Cardiac septum (tissue), 1 donor: ENCODE measurements around the gene DIAPH2. TPM values are rescaled to one million over a fixed set of nuclear protein-coding genes. Genes with fewer than 3 reads are reported as not detected.
"Not testable (repeated sequence)": the region's sequence is repeated elsewhere in the genome, so short reads cannot be mapped to it uniquely, and the experiment has no call there.

Source experiments
- DNase-seq: peaks from one replicate; pipeline ENCODE4 v3.0.0-alpha.2; 2020; ENCODE audit warnings: low spot score
- intact Hi-C: fragments of 100-400 bp; cut with DNase I; formaldehyde crosslinking; loops from one replicate; pipeline ENCODE4 v1.14.0; 2022
- total RNA-seq: library from RNA; stranded (reverse); fragmentation: NEBNext Ultra II Directional; extraction: Animal tissue kit (Norgen Biotek cat#: 25700); gene quantifications from one replicate; pipeline ENCODE4 v1.2.1, GENCODE V29; 2021
- donor health status: DM: no; HTN: no; CAD: no.

The DIAPH2 gene
- total RNA-seq, 1 donor from 2014 or later, result 13.5 TPM

DNA sequence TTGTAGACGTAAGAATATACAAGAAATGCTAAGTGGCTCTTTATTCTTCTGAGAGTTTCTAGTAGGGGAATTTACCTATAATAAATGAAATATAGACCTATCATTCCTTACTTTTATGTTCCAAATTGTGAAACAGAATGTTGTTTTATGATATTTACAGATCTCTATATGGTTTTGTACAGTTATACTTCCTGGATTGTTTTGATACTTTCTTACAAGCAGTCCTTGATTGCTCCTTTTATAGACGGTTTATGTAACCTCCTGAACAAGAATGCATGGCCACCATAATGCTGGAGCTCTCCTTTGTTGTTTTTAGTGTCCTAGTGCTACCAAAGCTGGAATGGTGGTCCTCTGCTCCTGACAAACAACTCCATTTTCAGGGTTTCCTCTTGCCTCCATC lies 107.4 kb downstream of the DIAPH2 start:
- DNase-seq, result no peak
- intact Hi-C loops, result no loop called here

DNA sequence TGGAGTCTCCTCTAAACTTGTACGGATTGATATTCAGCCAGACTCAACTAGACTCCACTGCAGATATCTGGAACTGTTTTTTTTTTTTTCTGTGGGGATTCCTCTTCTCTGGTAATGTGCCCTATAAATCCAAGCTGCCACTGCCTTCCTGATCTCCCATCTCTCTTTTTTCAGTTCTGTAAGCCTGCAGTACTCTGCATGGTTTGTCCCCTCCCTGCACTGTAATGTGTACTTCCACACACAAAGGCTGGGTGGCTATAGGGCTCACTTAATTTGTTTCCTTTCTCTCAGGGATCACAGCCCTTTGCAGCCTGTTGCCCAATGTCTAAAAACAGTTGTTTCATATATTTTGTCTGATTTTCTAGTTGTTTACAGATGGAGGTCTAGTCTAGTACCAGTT lies 114.3 kb downstream of the DIAPH2 start:
- intact Hi-C loops, result no loop called here
- DNase-seq, result no peak

- intact Hi-C loops, result no loop called here
- DNase-seq, result no peak
Measured at GRCh38 chrX:96807318-96807717, 122.7 kb downstream of the DIAPH2 start.

DNA sequence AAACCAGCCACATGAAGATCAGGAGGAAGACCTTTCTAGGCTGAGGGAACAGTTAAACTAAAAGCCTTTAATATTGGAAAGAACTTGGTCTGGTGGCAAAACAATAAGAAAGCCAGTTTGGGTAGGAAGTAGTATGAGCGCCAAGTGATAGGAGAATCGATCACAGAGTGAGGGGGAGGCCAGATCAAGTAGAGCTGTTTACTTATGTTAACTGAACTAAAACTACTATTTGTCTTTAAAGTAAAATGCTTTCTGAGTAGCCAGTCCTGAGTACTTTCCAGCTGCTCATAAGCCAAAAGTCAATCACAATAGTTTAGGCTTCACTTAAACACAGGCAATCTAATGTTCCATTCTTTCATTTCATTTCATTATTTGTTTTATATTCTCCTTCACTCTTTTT lies 136.3 kb downstream of the DIAPH2 start:
- no peak for DNase-seq
- intact Hi-C loops, result no loop called here

GRCh38 chrX:96824166-96824565 lies 139.5 kb downstream of the DIAPH2 start:
- DNase-seq, result no peak
- intact Hi-C loops, result no loop called here

GRCh38 chrX:96833333-96833732 lies 148.7 kb downstream of the DIAPH2 start:
- intact Hi-C loops, result no loop called here
- no peak for DNase-seq

GRCh38 chrX:96834137-96834536 lies 149.5 kb downstream of the DIAPH2 start:
- DNase-seq, result no peak
- intact Hi-C loops, result no loop called here

GRCh38 chrX:96835660-96836289 lies 151.1 kb downstream of the DIAPH2 start:
- DNase-seq, result no peak
- intact Hi-C loops, result no loop called here

DNA sequence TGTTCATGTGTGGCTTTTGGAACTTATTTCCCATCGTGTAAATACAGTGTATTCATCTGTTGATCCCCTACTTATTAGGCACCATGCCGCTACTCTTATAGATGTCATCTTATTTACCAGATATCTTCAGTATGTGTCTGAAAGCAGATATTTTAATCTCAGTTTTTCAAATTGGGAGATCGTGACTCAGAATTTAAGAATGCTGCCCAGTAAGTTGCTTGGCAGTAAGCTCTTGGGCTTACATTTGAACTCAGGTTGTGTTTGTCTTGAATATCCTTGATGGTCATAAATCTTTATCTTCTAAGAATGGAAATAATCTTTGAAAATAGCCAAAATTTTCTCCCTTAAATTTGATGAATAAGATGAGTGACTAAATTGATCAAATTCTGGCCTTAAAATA lies 153.2 kb downstream of the DIAPH2 start:
- intact Hi-C loops, result no loop called here

DNA sequence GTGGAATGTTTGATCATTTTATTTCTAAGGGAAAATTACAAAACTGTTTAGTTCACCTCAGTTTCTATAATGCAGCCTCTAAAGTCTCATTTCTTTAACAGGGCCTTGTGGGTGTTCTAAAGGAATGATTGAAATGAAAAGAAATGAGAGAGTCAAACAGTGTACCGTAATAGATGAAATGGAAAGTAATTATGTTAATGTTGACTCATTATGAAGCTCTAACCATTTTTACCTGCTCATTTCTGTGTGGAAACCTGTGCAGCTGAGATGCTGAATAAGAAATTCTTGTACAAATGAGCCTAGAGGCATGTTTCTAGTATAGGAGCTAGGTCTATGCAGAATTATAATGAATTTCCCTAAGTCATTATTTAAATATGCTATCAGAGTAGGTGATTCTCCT lies 153.9 kb downstream of the DIAPH2 start:
- intact Hi-C loops, result no loop called here
- DNase-seq, result no peak

More for the DNA sequence above, 153.2 kb downstream of the DIAPH2 start:
- no peak for DNase-seq

DNA sequence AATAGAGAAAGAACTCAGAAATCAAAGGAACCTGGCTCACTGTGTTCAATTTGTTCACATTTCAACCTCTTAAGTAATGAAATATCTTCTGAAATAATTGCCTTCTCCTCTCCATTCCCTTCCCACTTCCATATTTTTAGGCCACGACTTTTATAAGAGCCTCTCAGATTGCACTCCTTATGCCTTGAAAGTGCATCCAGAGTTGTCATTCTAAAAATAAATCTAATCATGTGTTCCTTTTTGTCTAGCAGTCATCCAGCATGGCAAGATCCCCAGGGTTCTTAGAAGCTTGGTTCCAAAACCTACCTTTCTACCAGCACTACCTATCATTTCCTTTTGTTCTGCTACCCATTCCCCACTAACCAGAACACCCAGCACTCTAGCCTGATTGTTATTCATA lies 156.7 kb downstream of the DIAPH2 start:
- DNase-seq, result no peak
- intact Hi-C loops, result no loop called here

DNA sequence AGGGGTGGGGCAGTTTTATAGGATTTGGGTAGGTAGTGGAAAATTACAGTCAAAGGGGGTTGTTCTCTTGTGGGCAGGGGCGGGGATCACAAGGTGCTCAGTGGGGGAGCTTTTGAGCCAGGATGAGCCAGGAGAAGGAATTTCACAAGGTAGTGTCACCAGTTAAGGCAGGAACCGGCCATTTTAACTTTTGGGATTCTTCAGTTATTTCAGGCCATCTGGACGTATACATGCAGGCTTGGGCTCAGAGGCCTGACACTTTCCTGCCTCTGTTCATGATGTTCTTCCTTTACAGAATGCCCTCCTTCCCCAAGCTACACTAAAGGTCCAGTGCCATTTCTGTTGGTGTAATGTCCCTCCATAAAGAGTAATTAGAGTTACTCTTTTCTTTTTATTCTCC lies 157.2 kb downstream of the DIAPH2 start:
- intact Hi-C loops, DNase-seq: not testable (repeated sequence)

DNA sequence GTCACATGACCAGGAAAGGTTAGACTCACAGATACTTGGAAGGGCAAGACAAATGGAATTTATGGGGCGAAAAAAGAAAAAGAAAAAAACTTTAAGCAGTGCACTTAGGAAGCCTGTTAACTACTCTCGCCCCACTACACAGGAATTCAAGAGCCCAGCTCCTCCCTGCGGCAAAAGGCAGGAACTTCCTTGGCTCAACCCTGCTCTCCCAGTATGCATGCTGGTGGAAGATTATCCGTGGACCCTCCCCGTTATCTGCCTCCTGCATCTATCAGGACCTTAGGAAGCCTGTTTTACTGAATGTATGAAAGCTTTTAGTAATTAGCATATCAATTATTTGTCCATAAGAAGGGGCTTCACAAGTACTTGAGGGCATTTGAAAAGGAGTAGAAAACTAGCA lies 158.9 kb downstream of the DIAPH2 start:
- no peak for DNase-seq
- intact Hi-C loops, result no loop called here

DNA sequence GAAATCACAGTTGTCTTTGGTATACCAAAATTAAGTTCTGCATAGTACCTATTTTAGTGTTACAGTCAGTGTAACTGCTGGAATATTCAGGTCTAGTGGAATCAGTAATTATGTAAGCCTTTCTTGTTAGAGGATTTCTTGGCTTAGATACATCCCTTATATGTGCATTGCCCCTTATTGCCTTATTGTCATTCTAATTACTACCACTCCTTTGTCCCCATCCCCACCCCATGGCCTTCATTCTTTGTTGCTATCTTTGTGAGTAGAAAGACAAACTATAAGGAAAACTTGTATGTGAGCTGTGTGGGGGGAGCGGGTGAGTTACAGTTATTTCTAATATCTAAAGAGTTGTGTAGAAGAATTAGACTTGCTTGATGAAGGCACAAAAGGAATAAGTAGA lies 162.2 kb downstream of the DIAPH2 start:
- DNase-seq, result no peak
- intact Hi-C loops, result no loop called here

DNA sequence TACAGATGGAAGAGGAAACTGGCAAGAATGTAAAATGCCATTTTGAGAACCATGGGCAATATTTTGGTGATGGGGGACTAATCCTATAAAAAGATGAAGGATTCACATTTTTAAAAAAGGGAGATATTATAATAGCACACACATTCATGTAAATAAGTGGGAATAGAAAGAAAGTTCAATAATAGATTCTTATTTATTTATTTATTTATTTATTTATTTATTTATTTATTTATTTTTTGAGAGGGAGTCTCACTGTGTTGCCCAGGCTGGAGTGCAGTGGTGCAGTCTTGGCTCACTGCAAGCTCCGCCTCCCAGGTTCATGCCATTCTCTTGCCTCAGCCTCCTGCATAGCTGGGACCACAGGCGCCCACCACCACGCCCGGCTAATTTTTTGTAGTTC lies 174.8 kb downstream of the DIAPH2 start:
- intact Hi-C loops, DNase-seq: not testable (repeated sequence)

GRCh38 chrX:96861218-96861617 lies 176.6 kb downstream of the DIAPH2 start:
- intact Hi-C loops, result no loop called here
- no peak for DNase-seq

- intact Hi-C loops, result no loop called here
- no peak for DNase-seq
Measured at GRCh38 chrX:96861661-96862060, 177.0 kb downstream of the DIAPH2 start.

DNA sequence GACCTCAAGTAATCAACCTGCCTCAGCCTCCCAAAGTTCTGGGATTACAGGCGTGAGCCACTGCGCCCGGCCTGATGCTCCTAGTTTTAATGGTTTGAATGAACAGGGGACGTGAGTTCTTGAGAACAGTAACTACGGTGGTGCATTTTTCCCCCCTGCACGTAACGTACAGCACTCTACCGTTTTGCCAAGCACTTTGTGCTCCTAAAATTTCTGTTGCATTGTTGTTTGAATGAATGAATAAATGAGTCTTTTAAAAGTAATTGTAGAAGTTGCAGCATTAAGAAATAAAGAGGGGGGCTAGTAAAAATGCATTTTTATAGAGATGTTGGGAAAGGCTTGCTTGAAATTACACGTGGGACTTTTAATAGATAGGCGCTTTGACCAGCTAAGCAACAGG lies 199.0 kb downstream of the DIAPH2 start, which contains the start of gene RPA4:
RPA4 (plus strand) TSS at position 301 of the 400 bp plus-strand sequence. CDS start 403 bp downstream, outside the sequence.
- no peak for DNase-seq
- intact Hi-C loops, result no loop called here

GRCh38 chrX:96884027-96884426 lies 199.4 kb downstream of the DIAPH2 start:
- intact Hi-C loops, result no loop called here
- no peak for DNase-seq

DNA sequence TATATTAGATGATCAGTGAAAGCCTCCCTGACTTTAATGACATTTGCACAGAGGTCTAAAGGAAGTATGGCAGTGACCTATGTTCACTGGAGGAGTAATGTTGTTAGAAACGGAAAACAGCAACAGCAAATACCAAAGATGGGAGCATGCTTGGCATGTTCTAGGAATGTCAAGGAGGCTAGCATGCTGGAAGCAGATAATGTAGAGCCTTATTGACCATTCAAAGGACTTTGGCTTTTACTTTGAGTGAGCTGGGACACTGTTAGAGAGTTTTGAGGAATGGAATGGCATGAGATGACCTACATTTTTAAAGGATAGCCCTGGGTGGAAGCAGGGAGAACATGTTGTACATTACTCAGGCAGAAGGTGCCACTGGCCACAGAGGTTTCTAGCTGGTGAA lies 205.1 kb downstream of the DIAPH2 start:
- no peak for DNase-seq
- intact Hi-C loops, result no loop called here

GRCh38 chrX:96906741-96907140 lies 222.1 kb downstream of the DIAPH2 start:
- intact Hi-C loops, result no loop called here
- no peak for DNase-seq
